GM12865 (cell line): ENCODE results near the gene TMEM120B.
A peak's percentile ranks its signal among the peaks of the same experiment; 100 is the strongest.
"Not testable (repeated sequence)": the region's sequence is repeated elsewhere in the genome, so short reads cannot be mapped to it uniquely, and the experiment has no call there.

Experiments used
- DNase-seq: peaks from one replicate; pipeline ENCODE4 v3.0.0; 2010; ENCODE audit warnings: low read depth
- H3K4me3 ChIP-seq: 2 replicates; pipeline ENCODE4 v1.5.1; 2011; ENCODE audit warnings: mild to moderate bottlenecking, low read depth, low read length, control low read depth
- TF ChIP-seq, protein P1 (sequence below): IDR thresholded peaks from 2 replicates; pipeline ENCODE4 v1.5.1; 2011; ENCODE audit warnings: low read length, control low read depth, low read depth, inconsistent platforms; ENCODE audit not compliant: insufficient read depth; ENCODE audit errors: missing control alignments

Gene TMEM120B

DNA sequence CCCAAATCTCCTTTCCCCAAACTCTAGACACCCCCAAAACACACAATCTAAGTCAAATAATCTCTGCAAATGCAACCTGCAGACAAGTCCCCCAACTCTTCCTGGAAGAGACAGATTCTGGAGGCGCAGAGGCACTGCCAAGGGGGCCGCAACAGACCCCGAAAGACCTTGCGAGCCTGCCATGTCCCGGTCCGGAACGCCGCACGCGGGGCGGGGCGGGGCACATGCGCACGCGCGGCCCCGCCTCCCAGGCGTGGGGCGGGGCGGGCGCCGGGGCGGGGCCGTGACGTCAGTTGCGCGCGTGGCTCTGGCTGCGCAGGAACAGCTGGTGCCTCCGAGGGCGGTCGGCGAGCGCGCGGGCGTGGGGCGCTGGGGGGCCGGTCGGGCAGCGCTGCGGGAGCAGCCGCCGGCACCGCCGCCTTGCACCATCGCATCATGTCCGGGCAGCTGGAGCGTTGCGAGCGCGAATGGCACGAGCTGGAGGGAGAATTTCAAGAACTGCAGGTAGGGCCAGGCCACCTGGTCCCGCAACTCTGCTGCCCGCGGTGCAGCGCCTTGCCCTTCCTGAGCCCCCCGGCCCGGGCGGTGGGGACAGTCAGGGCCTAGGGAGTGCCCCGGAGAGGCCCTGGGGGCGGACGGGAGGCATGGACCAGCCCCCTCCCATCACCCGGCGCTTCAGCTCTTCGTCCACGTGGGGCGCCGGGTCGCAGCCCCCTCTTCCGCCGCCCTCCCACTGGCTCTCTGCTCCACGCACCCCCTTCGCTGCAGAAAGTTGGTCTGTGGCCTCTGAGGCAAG lies at the start of gene TMEM120B:
TMEM120B (plus strand) TSS at position 292 of the 796 bp plus-strand sequence; CDS start at position 436, 144 bp downstream.
- H3K4me3 ChIP-seq = peak within 1 kb of the TSS; percentile 90
- DNase-seq = peak; percentile 84
- TF ChIP-seq, protein P1, sequence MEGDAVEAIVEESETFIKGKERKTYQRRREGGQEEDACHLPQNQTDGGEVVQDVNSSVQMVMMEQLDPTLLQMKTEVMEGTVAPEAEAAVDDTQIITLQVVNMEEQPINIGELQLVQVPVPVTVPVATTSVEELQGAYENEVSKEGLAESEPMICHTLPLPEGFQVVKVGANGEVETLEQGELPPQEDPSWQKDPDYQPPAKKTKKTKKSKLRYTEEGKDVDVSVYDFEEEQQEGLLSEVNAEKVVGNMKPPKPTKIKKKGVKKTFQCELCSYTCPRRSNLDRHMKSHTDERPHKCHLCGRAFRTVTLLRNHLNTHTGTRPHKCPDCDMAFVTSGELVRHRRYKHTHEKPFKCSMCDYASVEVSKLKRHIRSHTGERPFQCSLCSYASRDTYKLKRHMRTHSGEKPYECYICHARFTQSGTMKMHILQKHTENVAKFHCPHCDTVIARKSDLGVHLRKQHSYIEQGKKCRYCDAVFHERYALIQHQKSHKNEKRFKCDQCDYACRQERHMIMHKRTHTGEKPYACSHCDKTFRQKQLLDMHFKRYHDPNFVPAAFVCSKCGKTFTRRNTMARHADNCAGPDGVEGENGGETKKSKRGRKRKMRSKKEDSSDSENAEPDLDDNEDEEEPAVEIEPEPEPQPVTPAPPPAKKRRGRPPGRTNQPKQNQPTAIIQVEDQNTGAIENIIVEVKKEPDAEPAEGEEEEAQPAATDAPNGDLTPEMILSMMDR = no peak

DNA sequence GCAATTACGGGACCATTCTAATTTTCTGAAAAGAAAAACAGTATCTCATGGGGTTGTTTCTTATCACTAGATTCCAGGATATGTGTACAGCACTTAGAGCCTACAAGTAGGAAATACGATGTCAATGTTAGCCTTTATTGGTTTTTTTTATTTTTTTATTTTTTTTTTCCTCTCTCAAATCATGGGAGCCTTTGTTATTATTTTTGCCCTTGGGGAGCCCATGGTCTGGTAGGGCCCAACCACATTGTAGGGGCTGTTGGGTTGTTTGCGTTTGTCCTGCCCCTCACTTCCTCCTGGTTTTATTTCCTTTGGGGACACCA lies 49.0 kb upstream of the TMEM120B start:
- DNase-seq = no peak
- TF ChIP-seq, protein P1 = no peak
- peak overlapping the region; percentile 37 for H3K4me3 ChIP-seq

DNA sequence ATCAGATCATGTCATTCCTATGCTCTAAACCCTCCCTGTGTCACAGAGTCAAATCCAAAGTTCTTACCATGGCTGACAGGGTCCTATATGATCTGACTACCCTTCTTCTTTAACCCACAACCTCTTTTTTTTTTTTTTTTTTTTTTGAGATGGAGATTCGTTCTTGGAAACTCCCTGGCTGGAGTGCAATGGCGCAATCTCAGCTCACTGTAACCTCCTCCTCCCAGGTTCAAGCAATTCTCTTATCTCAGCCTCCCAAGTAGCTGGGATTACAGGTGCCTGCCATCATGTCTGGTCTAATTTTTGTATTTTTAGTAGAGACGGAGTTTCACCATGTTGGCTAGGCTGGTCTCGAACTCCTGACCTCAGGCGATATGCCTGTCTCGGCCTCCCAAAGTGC lies 45.7 kb upstream of the TMEM120B start:
- not testable (repeated sequence) for H3K4me3 ChIP-seq, DNase-seq

DNA sequence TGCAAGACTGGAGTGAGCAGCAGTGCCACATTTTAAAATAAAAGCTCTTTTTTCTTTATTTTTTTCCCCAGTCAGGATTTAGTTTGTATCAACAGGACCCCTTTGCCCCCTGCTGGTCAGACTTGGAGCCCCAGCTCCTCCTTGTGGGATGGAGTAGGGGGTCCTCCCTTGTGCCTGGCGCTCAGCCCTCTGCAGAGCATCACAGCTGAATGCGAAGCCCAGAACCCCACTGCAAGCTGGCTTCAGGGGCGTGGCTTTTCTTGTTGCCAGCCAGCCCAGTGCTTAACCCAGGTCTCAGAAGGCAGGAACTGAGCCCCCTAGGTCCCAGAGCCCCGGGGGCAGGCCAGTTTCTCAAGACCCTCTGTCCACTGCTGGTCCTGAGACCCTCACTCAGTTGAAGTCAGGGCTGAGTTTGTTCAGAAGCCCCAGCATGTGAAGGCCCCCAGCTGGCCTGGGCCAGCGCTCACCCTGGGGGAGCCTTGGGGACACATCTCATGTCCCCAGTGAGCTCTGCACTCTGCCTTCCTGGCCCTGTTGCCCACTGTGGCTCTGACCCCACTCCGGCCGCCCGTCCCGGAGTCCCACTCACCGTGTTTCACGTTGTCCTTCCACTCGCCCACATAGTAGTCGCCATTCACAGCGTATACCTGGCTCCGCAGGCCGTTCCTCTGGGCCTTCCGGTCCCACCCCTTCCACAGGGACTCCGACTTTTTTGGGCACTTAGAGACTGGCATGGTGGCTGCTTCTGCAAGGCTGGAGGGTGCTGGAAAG lies 43.6 kb upstream of the TMEM120B start:
- TF ChIP-seq, protein P1 = peak; percentile 57
- peak; percentile 57 for DNase-seq
- no peak overlapping the region for H3K4me3 ChIP-seq

DNA sequence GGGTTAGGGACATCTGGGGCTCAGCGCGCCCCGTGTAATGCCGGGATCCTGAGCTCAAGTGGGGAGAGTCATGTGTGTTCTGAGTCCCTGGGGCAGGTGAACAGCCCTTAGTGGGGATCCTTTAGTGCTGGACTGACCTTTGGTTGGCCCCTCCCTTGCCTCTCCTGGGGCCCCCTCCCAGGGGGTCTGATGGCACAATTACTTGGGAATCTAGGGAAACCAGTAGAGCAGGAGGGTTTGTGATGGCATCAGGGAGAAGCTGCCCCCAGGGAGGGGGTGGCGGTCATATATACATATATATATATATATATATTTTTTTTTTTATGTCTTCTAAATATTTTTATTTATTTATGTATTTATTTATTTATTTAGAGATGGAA lies 43.0 kb upstream of the TMEM120B start, which contains the start of gene MORN3:
MORN3 (minus strand) TSS at position 134 of the 380 bp plus-strand sequence. CDS start 171 bp downstream, outside the sequence.
- TF ChIP-seq, protein P1 = no peak
- no peak within 1 kb of the TSS for H3K4me3 ChIP-seq
- no peak for DNase-seq

DNA sequence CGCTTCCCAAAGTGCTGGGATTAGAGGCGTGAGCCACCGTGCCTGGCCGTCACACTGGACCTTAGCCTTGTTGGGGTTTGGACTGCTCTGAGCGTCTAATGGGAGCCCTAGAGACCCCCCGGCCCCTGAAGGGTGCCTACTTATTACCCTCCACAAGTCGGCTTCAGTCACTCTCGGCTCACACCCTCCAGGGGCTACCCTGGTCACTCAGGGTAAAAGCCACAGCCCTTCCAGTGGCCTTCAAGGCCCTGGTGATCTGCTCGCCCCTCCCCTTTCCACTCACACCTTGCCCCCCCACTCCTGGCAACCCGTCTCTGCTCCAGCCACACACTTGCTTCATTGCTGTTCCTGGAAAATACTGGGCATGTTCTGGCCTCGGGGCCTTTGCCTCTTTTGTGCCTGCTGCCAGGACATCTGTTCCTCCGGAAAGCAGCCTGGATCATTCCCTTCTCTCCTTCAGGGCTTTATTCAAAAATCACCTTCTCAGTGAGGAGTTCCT lies 39.5 kb upstream of the TMEM120B start:
- TF ChIP-seq, protein P1 = no peak
- H3K4me3 ChIP-seq = peak overlapping the region; percentile 43
- DNase-seq = no peak

DNA sequence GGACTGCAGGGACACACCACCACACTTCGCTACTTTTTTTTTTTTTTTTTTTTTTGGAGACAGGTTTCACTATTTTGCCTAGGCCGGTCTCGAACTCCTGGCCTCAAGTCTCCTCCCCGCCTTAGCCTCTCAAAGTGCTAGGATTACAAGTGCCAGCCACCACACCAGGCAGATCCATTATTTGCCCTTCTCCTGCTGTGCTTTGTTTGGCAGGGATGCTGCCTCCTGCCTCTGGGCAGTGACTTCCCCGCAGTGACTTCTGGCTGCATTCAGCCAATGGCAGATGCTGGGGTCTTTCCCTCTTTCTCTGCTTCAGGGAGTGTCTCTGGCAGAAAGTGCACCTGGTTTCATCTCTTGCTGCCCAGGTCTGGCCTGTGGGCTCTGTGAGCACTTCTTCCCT lies 36.4 kb upstream of the TMEM120B start:
- H3K4me3 ChIP-seq = no peak overlapping the region
- DNase-seq = no peak
- TF ChIP-seq, protein P1 = no peak
